ENCODE measurements around the gene CD1E. TPM values are rescaled to one million over a fixed set of nuclear protein-coding genes. Genes with fewer than 3 reads are reported as not detected.

Gene CD1E
- total RNA-seq, 2 donors from 2014 or later, result 0.39 TPM; not detected in 1

- Histone ChIP-seq H3K27ac (no peak overlapping the region), H3K4me1 (no peaks in the 10 kb centered on the region), H3K36me3 (no peaks in the 10 kb centered on the region), H3K27me3 (no peaks in the 10 kb centered on the region), H3K4me3 (no peak overlapping the region), H3K9me3 (no peaks in the 10 kb centered on the region)
- no peak for TF ChIP-seq CTCF (IDR thresholded peaks at IDR 0.05)
- no peak for DNase-seq (ENCODE audit: low spot score)
These were observed 561 bp downstream of the CD1E start for GRCh38 chr1:158354255-158354654.

GRCh38 chr1:158355773-158356285 is 2.1 kb downstream of the CD1E start:
- no peak for TF ChIP-seq CTCF (IDR thresholded peaks at IDR 0.05)
- Histone ChIP-seq H3K4me1 (no peaks in the 10 kb centered on the region), H3K4me3 (no peak overlapping the region), H3K27ac (no peak overlapping the region), H3K27me3 (no peaks in the 10 kb centered on the region), H3K36me3 (no peaks in the 10 kb centered on the region), H3K9me3 (no peaks in the 10 kb centered on the region)
- DNase-seq (ENCODE audit: low spot score), result no peak

- H3K36me3 ChIP-seq, result no peaks in the 10 kb centered on the region
- no peak for DNase-seq (ENCODE audit: low spot score)
- no peaks in the 10 kb centered on the region for H3K27me3 ChIP-seq
- TF ChIP-seq CTCF (IDR thresholded peaks at IDR 0.05), result no peak
- H3K4me1 ChIP-seq, result no peaks in the 10 kb centered on the region
- H3K4me3 ChIP-seq, result no peak overlapping the region
- no peaks in the 10 kb centered on the region for H3K9me3 ChIP-seq
- H3K27ac ChIP-seq, result no peak overlapping the region
These were observed 2.9 kb downstream of the CD1E start for GRCh38 chr1:158356616-158357015.

GRCh38 chr1:158357441-158357840 is 3.7 kb downstream of the CD1E start:
- Histone ChIP-seq H3K4me3 (no peak overlapping the region), H3K27ac (no peak overlapping the region), H3K4me1 (no peaks in the 10 kb centered on the region), H3K27me3 (no peaks in the 10 kb centered on the region), H3K36me3 (no peaks in the 10 kb centered on the region), H3K9me3 (no peaks in the 10 kb centered on the region)
- DNase-seq (ENCODE audit: low spot score), result no peak
- TF ChIP-seq CTCF (IDR thresholded peaks at IDR 0.05), result no peak

- no peak for TF ChIP-seq CTCF (IDR thresholded peaks at IDR 0.05)
- Histone ChIP-seq H3K36me3 (no peaks in the 10 kb centered on the region), H3K27me3 (no peaks in the 10 kb centered on the region), H3K9me3 (no peaks in the 10 kb centered on the region), H3K27ac (no peak overlapping the region), H3K4me1 (no peaks in the 10 kb centered on the region), H3K4me3 (no peak overlapping the region)
- no peak for DNase-seq (ENCODE audit: low spot score)
These were observed 8.8 kb downstream of the CD1E start for GRCh38 chr1:158362482-158362881.

- no peaks in the 10 kb centered on the region for H3K9me3 ChIP-seq
- H3K36me3 ChIP-seq, result no peaks in the 10 kb centered on the region
- H3K4me1 ChIP-seq, result no peaks in the 10 kb centered on the region
- TF ChIP-seq CTCF (IDR thresholded peaks at IDR 0.05), result no peak
- no peak for DNase-seq (ENCODE audit: low spot score)
- no peak overlapping the region for H3K27ac ChIP-seq
- no peak overlapping the region for H3K4me3 ChIP-seq
- no peaks in the 10 kb centered on the region for H3K27me3 ChIP-seq
These were observed 9.2 kb downstream of the CD1E start for GRCh38 chr1:158362941-158363340.
